BE2C (cell line): Measurements from ENCODE around the gene JPT2.

Experiments
- DNase-seq: peaks from one replicate; pipeline ENCODE4 v3.0.0-alpha.2; 2020
- H3K27me3 ChIP-seq: fragments of 250-450 bp; sonication (Bioruptor Pico); 2 replicates; pipeline ENCODE4 v1.5.1; 2020; ENCODE audit warnings: mild to moderate bottlenecking
- H3K36me3 ChIP-seq: fragments of 250-450 bp; sonication (Bioruptor Pico); 2 replicates; pipeline ENCODE4 v1.5.1; 2020; ENCODE audit warnings: mild to moderate bottlenecking
- H3K4me1 ChIP-seq: fragments of 250-450 bp; sonication (Bioruptor Pico); 2 replicates; pipeline ENCODE4 v1.5.1; 2020
- H3K4me3 ChIP-seq: 2 replicates; pipeline ENCODE4 v1.5.1; 2011; ENCODE audit warnings: low read depth, low read length
- H3K9me3 ChIP-seq: fragments of 250-450 bp; sonication (Bioruptor Pico); 2 replicates; pipeline ENCODE4 v1.5.1; 2020
- TF ChIP-seq, protein P1 (sequence below): IDR thresholded peaks from 2 replicates; pipeline ENCODE4 v1.5.1; 2012; ENCODE audit warnings: mild to moderate bottlenecking, low read depth, low read length

JPT2 gene

DNA sequence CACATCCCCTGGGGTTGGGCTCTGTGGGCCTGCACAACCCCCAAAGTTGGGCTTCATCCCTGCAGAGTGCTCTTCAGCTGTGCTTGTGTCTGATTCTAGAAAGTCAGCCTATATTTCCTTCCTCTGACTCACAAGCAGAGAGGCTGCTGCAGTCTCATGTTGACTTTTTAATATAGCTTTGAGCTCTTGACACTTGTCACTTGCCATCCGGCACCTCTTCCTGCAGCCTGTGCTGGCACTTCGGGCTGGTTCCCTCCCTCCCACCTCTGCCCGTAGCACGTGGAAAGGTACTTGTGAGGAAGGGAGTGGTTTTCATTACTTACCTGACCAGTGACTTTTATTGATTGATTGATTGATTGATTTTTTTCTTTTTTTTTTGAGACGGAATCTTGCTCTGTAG lies 19.0 kb upstream of the JPT2 start:
- Histone ChIP-seq H3K9me3 (no peaks in the 10 kb centered on the region), H3K36me3 (peaks cover 42% of the 10 kb centered on the region), H3K4me1 (no peaks in the 10 kb centered on the region), H3K27me3 (no peaks in the 10 kb centered on the region), H3K4me3 (no peak overlapping the region)
- DNase-seq, result no peak
- TF ChIP-seq, protein P1, sequence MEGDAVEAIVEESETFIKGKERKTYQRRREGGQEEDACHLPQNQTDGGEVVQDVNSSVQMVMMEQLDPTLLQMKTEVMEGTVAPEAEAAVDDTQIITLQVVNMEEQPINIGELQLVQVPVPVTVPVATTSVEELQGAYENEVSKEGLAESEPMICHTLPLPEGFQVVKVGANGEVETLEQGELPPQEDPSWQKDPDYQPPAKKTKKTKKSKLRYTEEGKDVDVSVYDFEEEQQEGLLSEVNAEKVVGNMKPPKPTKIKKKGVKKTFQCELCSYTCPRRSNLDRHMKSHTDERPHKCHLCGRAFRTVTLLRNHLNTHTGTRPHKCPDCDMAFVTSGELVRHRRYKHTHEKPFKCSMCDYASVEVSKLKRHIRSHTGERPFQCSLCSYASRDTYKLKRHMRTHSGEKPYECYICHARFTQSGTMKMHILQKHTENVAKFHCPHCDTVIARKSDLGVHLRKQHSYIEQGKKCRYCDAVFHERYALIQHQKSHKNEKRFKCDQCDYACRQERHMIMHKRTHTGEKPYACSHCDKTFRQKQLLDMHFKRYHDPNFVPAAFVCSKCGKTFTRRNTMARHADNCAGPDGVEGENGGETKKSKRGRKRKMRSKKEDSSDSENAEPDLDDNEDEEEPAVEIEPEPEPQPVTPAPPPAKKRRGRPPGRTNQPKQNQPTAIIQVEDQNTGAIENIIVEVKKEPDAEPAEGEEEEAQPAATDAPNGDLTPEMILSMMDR, result no peak

DNA sequence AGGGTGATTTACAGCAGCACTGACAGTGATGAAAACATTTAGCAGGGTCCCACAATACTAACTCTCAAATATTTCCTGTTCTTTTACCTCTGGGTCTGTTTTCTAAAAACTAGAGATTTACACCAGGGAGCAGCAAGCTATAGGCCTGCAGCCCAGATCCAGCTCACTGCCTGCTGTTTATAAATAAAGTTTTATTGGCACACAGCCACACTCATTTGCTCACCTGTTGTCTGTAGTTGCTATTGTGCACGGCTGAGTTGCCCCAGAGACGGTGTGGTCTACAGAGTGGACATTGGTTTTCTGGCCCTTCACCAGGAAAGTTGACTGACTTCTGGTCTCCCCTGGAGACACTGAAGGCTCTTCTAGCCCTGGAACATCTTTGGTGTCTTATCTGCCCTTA lies 16.3 kb upstream of the JPT2 start:
- H3K4me3 ChIP-seq, result no peak overlapping the region
- peaks cover 40% of the 10 kb centered on the region for H3K36me3 ChIP-seq
- no peak for DNase-seq
- TF ChIP-seq, protein P1, result no peak
- no peaks in the 10 kb centered on the region for H3K27me3 ChIP-seq
- H3K9me3 ChIP-seq, result no peaks in the 10 kb centered on the region
- no peaks in the 10 kb centered on the region for H3K4me1 ChIP-seq

DNA sequence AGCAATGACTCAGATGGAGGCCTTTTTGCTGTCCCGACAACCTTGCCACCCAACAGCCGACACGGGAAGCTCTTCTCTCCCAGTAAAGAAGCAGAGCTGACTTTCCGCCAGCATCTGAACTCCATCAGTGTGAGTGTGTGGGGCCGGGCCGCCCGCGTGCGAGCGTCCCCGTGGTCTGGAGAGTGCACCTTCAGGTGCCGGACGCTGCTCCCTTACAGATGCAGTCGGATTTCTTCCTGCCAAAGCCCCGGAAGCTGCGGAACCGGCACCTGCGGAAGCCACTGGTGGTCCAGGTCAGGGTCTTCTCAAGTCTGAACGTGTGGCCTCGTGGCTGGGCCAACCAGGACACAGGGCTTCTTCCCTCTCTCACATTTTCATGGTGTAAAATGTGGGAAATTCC lies 15.5 kb upstream of the JPT2 start:
- TF ChIP-seq, protein P1, result no peak

DNA sequence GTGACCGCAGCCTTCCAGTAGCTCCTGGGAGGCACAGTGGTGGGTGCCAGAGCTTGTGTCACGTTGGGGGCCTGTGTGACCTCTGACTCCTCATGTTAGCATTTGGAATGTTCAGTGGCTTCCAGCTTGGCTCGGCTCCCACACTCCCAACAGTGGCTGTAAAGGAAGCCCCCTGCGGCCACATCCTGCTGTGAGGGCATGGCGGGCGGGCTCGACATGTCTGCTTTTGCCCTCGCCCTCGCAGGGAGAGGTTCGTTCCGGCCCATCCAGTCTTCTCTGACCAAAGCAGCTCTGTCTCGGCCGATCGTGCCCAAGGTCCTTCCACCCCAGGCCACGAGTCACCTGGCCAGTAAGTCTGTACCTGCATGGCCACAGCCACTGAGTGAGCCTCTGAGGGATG lies 12.2 kb upstream of the JPT2 start:
- H3K36me3 ChIP-seq, result peaks cover 55% of the 10 kb centered on the region
- TF ChIP-seq, protein P1, result no peak

More for the DNA sequence above, 15.5 kb upstream of the JPT2 start:
- peaks cover 47% of the 10 kb centered on the region for H3K36me3 ChIP-seq
- no peaks in the 10 kb centered on the region for H3K27me3 ChIP-seq
- no peak overlapping the region for H3K4me3 ChIP-seq
- H3K9me3 ChIP-seq, result no peaks in the 10 kb centered on the region
- no peak for DNase-seq
- no peaks in the 10 kb centered on the region for H3K4me1 ChIP-seq

DNA sequence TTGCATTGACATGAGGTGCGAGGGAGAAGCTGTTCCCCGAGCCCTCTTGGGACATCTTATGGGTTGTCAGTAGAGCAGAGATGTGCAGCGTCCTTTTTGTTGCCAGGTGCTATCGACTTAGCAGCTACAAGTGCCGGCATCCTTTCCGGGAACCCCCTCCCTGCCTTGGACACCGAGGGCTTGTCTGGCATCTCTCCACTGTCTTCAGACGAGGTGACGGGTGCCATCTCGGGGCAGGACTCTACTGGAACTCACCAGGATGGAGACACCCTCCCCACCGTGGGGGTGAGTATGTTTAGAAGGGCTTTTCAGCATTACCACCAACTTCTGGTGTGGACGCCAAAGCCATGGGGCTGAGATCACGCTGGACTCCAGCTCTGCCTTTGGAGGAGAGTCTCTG lies 11.8 kb upstream of the JPT2 start:
- Histone ChIP-seq H3K27me3 (no peaks in the 10 kb centered on the region), H3K4me1 (no peaks in the 10 kb centered on the region), H3K36me3 (peaks cover 58% of the 10 kb centered on the region), H3K9me3 (no peaks in the 10 kb centered on the region), H3K4me3 (no peak overlapping the region)
- TF ChIP-seq, protein P1, result no peak
- no peak for DNase-seq

More for the DNA sequence above, 12.2 kb upstream of the JPT2 start:
- Histone ChIP-seq H3K9me3 (no peaks in the 10 kb centered on the region), H3K4me3 (no peak overlapping the region), H3K4me1 (no peaks in the 10 kb centered on the region), H3K27me3 (no peaks in the 10 kb centered on the region)
- DNase-seq, result no peak

DNA sequence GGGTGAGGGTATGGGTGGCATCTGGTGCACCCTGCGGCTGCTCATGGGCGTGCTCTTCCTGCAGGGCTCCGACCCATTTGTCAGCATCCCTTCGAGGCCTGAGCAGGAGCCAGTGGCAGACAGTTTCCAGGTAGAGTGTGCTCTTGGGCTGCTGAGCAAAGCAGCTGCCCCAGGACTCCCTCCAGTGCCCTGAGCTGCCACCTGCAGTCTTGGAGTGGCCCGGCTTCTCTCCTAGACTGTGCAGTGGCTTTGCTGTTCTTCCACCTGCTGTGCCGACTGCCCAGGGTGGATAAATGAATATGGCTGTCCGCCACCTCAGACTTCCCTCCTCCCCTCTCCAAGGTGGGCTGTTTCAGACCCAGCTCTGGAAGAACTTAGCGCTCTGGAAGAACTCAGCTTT lies 10.8 kb upstream of the JPT2 start:
- no peaks in the 10 kb centered on the region for H3K9me3 ChIP-seq
- no peak overlapping the region for H3K4me3 ChIP-seq
- TF ChIP-seq, protein P1, result no peak
- peaks cover 66% of the 10 kb centered on the region for H3K36me3 ChIP-seq
- DNase-seq, result no peak
- H3K4me1 ChIP-seq, result no peaks in the 10 kb centered on the region
- no peaks in the 10 kb centered on the region for H3K27me3 ChIP-seq
